ENCODE data around the gene SEC14L6.

Gene SEC14L6

DNA sequence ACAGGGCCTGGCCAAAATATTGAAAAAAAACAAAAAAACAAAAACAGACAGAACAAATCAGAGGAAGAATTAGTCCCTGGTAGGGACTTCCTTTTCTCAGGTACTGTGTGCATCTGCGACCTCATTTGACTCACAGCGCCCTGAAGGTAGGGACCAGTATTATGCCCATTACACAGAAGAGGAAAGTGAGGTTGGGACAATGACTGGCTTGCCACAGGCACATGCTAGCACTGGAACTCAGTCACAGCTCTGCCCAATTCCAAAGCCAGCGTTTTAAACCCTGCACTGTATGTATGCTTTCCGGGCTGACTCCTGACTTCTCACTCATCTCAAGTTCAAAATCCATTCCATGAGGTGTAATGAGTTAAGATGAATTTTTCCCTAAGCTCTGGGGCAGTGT is 44.4 kb downstream of the SEC14L6 start:
- Histone ChIP-seq H3K4me3 (ENCODE audit: insufficient read depth, low read depth, low read length, poor library complexity, severe bottlenecking) (no peak overlapping the region), H3K27me3 (replicated peaks; ENCODE audit: control insufficient read depth, insufficient read depth, low read length, poor library complexity, severe bottlenecking) (peaks cover 11% of the 10 kb centered on the region), H3K9me3 (ENCODE audit: control insufficient read depth, low read length) (no peaks in the 10 kb centered on the region), H3K27ac (ENCODE audit: insufficient read depth, low read length, poor library complexity, severe bottlenecking) (no peak overlapping the region), H3K36me3 (ENCODE audit: control insufficient read depth, insufficient read depth, low read length) (no peaks in the 10 kb centered on the region), H3K4me1 (ENCODE audit: control insufficient read depth, insufficient read depth, low read length, poor library complexity, severe bottlenecking) (no peaks in the 10 kb centered on the region)
- DNase-seq = no peak

GRCh38 chr22:30500628-30501027 is 45.9 kb downstream of the SEC14L6 start:
- Histone ChIP-seq H3K36me3 (ENCODE audit: control insufficient read depth, insufficient read depth, low read length) (no peaks in the 10 kb centered on the region), H3K4me3 (ENCODE audit: insufficient read depth, low read depth, low read length, poor library complexity, severe bottlenecking) (no peak overlapping the region), H3K27me3 (replicated peaks; ENCODE audit: control insufficient read depth, insufficient read depth, low read length, poor library complexity, severe bottlenecking) (peaks cover 10% of the 10 kb centered on the region), H3K4me1 (ENCODE audit: control insufficient read depth, insufficient read depth, low read length, poor library complexity, severe bottlenecking) (no peaks in the 10 kb centered on the region), H3K9me3 (ENCODE audit: control insufficient read depth, low read length) (no peaks in the 10 kb centered on the region), H3K27ac (ENCODE audit: insufficient read depth, low read length, poor library complexity, severe bottlenecking) (no peak overlapping the region)
- no peak for DNase-seq

GRCh38 chr22:30497466-30498150 is 48.9 kb downstream of the SEC14L6 start:
- H3K9me3 ChIP-seq (ENCODE audit: control insufficient read depth, low read length) = no peaks in the 10 kb centered on the region
- H3K4me3 ChIP-seq (ENCODE audit: insufficient read depth, low read depth, low read length, poor library complexity, severe bottlenecking) = no peak overlapping the region
- H3K4me1 ChIP-seq (ENCODE audit: control insufficient read depth, insufficient read depth, low read length, poor library complexity, severe bottlenecking) = no peaks in the 10 kb centered on the region
- no peaks in the 10 kb centered on the region for H3K27me3 ChIP-seq (replicated peaks; ENCODE audit: control insufficient read depth, insufficient read depth, low read length, poor library complexity, severe bottlenecking)
- no peaks in the 10 kb centered on the region for H3K36me3 ChIP-seq (ENCODE audit: control insufficient read depth, insufficient read depth, low read length)
- no peak for DNase-seq
- H3K27ac ChIP-seq (ENCODE audit: insufficient read depth, low read length, poor library complexity, severe bottlenecking) = no peak overlapping the region

- Histone ChIP-seq H3K36me3 (ENCODE audit: control insufficient read depth, insufficient read depth, low read length) (no peaks in the 10 kb centered on the region), H3K27me3 (replicated peaks; ENCODE audit: control insufficient read depth, insufficient read depth, low read length, poor library complexity, severe bottlenecking) (no peaks in the 10 kb centered on the region), H3K4me3 (ENCODE audit: insufficient read depth, low read depth, low read length, poor library complexity, severe bottlenecking) (no peak overlapping the region), H3K4me1 (ENCODE audit: control insufficient read depth, insufficient read depth, low read length, poor library complexity, severe bottlenecking) (no peaks in the 10 kb centered on the region), H3K27ac (ENCODE audit: insufficient read depth, low read length, poor library complexity, severe bottlenecking) (no peak overlapping the region), H3K9me3 (ENCODE audit: control insufficient read depth, low read length) (no peaks in the 10 kb centered on the region)
- no peak for DNase-seq
These were observed 51.3 kb downstream of the SEC14L6 start for GRCh38 chr22:30495041-30495784.

DNA sequence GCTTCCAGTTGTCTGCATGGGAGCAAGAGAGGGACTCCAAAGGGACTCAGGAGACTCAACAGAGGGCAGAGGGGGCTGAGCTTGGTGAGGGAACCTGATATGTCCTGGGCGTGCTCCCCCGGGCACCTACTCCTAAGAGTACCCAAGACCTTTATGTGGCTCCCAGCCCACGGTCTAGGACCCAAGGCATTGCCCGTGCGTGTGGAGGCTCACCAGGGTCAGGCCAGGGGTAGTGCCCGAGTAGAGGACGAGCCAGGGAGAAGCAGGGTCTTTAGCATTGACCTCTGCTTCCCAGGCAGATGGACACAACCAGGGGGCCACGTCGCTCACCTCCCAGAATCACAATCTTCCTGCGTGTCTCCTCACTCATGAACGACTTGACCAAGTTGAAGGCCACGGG is 54.4 kb downstream of the SEC14L6 start:
- no peak overlapping the region for H3K27ac ChIP-seq (ENCODE audit: insufficient read depth, low read length, poor library complexity, severe bottlenecking)
- H3K36me3 ChIP-seq (ENCODE audit: control insufficient read depth, insufficient read depth, low read length) = no peaks in the 10 kb centered on the region
- H3K4me3 ChIP-seq (ENCODE audit: insufficient read depth, low read depth, low read length, poor library complexity, severe bottlenecking) = no peak overlapping the region
- H3K9me3 ChIP-seq (ENCODE audit: control insufficient read depth, low read length) = no peaks in the 10 kb centered on the region
- H3K27me3 ChIP-seq (replicated peaks; ENCODE audit: control insufficient read depth, insufficient read depth, low read length, poor library complexity, severe bottlenecking) = no peaks in the 10 kb centered on the region
- H3K4me1 ChIP-seq (ENCODE audit: control insufficient read depth, insufficient read depth, low read length, poor library complexity, severe bottlenecking) = no peaks in the 10 kb centered on the region
- no peak for DNase-seq

- H3K4me3 ChIP-seq (ENCODE audit: insufficient read depth, low read depth, low read length, poor library complexity, severe bottlenecking) = no peak overlapping the region
- no peak overlapping the region for H3K27ac ChIP-seq (ENCODE audit: insufficient read depth, low read length, poor library complexity, severe bottlenecking)
- no peaks in the 10 kb centered on the region for H3K9me3 ChIP-seq (ENCODE audit: control insufficient read depth, low read length)
- H3K4me1 ChIP-seq (ENCODE audit: control insufficient read depth, insufficient read depth, low read length, poor library complexity, severe bottlenecking) = no peaks in the 10 kb centered on the region
- no peak for DNase-seq
- H3K36me3 ChIP-seq (ENCODE audit: control insufficient read depth, insufficient read depth, low read length) = no peaks in the 10 kb centered on the region
- H3K27me3 ChIP-seq (replicated peaks; ENCODE audit: control insufficient read depth, insufficient read depth, low read length, poor library complexity, severe bottlenecking) = no peaks in the 10 kb centered on the region
These were observed 55.2 kb downstream of the SEC14L6 start for GRCh38 chr22:30491381-30491780.

- Histone ChIP-seq H3K27ac (ENCODE audit: insufficient read depth, low read length, poor library complexity, severe bottlenecking) (no peak overlapping the region), H3K9me3 (ENCODE audit: control insufficient read depth, low read length) (no peaks in the 10 kb centered on the region), H3K4me1 (ENCODE audit: control insufficient read depth, insufficient read depth, low read length, poor library complexity, severe bottlenecking) (no peaks in the 10 kb centered on the region), H3K4me3 (ENCODE audit: insufficient read depth, low read depth, low read length, poor library complexity, severe bottlenecking) (no peak overlapping the region), H3K36me3 (ENCODE audit: control insufficient read depth, insufficient read depth, low read length) (no peaks in the 10 kb centered on the region), H3K27me3 (replicated peaks; ENCODE audit: control insufficient read depth, insufficient read depth, low read length, poor library complexity, severe bottlenecking) (no peaks in the 10 kb centered on the region)
- DNase-seq = no peak
These were observed 56.1 kb downstream of the SEC14L6 start for GRCh38 chr22:30490399-30490798.

DNA sequence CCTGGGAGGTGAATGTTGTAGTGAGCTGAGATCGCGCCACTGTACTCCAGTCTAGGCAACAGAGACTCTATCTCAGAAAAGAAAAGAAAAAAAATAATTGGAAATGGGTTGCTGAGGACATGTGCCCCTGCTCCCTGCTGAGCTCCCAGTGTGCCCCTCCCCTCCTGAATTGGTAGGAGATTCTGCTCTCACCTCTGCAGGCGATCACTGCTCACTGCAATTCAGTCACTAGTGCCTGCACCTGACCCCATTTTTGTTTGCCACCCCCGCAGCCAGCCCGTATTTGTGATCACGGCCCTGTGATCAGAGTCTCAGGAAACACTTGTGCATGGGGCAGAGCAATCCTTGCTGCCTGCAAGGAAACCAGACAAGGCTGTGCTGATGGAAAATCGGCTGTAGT is 58.4 kb downstream of the SEC14L6 start:
- Histone ChIP-seq H3K27ac (ENCODE audit: insufficient read depth, low read length, poor library complexity, severe bottlenecking) (no peak overlapping the region), H3K36me3 (ENCODE audit: control insufficient read depth, insufficient read depth, low read length) (no peaks in the 10 kb centered on the region), H3K4me3 (ENCODE audit: insufficient read depth, low read depth, low read length, poor library complexity, severe bottlenecking) (no peak overlapping the region), H3K9me3 (ENCODE audit: control insufficient read depth, low read length) (no peaks in the 10 kb centered on the region), H3K4me1 (ENCODE audit: control insufficient read depth, insufficient read depth, low read length, poor library complexity, severe bottlenecking) (no peaks in the 10 kb centered on the region), H3K27me3 (replicated peaks; ENCODE audit: control insufficient read depth, insufficient read depth, low read length, poor library complexity, severe bottlenecking) (no peaks in the 10 kb centered on the region)
- DNase-seq = no peak

DNA sequence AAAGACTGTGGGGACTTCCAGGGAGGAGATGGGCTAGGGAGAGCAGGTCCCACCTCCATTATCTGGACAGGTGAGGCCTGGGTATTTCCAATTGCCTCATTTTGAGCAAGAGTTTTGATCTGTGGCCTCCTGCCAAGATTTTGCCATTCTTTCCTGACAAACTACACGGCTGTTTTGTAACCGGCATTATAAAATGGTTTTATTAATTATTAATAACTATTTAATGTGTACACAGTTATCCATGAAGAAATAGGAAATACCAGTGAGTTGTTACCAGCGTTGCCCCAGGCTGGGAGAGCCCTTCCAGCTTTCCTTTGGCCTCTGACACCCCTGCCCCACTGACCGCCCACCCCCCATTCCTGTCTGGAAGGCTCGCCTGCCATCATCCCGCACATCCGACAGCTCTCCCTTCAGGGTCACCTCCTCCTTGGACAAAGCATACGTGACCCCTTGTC is 59.9 kb downstream of the SEC14L6 start:
- Histone ChIP-seq H3K4me3 (ENCODE audit: insufficient read depth, low read depth, low read length, poor library complexity, severe bottlenecking) (no peak overlapping the region), H3K9me3 (ENCODE audit: control insufficient read depth, low read length) (no peaks in the 10 kb centered on the region), H3K27me3 (replicated peaks; ENCODE audit: control insufficient read depth, insufficient read depth, low read length, poor library complexity, severe bottlenecking) (no peaks in the 10 kb centered on the region), H3K4me1 (ENCODE audit: control insufficient read depth, insufficient read depth, low read length, poor library complexity, severe bottlenecking) (no peaks in the 10 kb centered on the region), H3K36me3 (ENCODE audit: control insufficient read depth, insufficient read depth, low read length) (no peaks in the 10 kb centered on the region), H3K27ac (ENCODE audit: insufficient read depth, low read length, poor library complexity, severe bottlenecking) (no peak overlapping the region)
- no peak for DNase-seq

GRCh38 chr22:30486118-30486517 is 60.4 kb downstream of the SEC14L6 start:
- Histone ChIP-seq H3K4me1 (ENCODE audit: control insufficient read depth, insufficient read depth, low read length, poor library complexity, severe bottlenecking) (no peaks in the 10 kb centered on the region), H3K27ac (ENCODE audit: insufficient read depth, low read length, poor library complexity, severe bottlenecking) (no peak overlapping the region), H3K36me3 (ENCODE audit: control insufficient read depth, insufficient read depth, low read length) (no peaks in the 10 kb centered on the region), H3K27me3 (replicated peaks; ENCODE audit: control insufficient read depth, insufficient read depth, low read length, poor library complexity, severe bottlenecking) (no peaks in the 10 kb centered on the region), H3K9me3 (ENCODE audit: control insufficient read depth, low read length) (no peaks in the 10 kb centered on the region), H3K4me3 (ENCODE audit: insufficient read depth, low read depth, low read length, poor library complexity, severe bottlenecking) (no peak overlapping the region)
- no peak for DNase-seq

Measured in effector memory CD4-positive, alpha-beta T cell (primary cell).